HepG2 (cell line): ENCODE results near the gene CEACAM16. TPM values are rescaled to one million over a fixed set of nuclear protein-coding genes. Genes with fewer than 3 reads are reported as not detected.

Source experiments
- CENPT ChIP-seq: sonication (generic); formaldehyde crosslinking; IDR thresholded peaks from 2 replicates; pipeline ENCODE4 v1.8.0; 2022; ENCODE audit warnings: low read depth, mild to moderate bottlenecking, moderate library complexity, missing genetic modification reagents
- HES4 ChIP-seq: sonication (generic); formaldehyde crosslinking; IDR thresholded peaks from 2 replicates; pipeline ENCODE4 v1.9.0; 2021; ENCODE audit warnings: mild to moderate bottlenecking, missing genetic modification reagents, borderline replicate concordance
- KLF16 ChIP-seq, 2 experiments: sonication (generic) in 1 of 2; formaldehyde crosslinking in 1 of 2; IDR thresholded peaks; 2 replicates each; pipeline versions ENCODE4 v1.6.1 to v1.8.0; 2016 to 2023; ENCODE audit warnings: missing genetic modification reagents in 2 of 2, missing compliant biosample characterization in 1 of 2
- MED13 ChIP-seq: sonication (generic); formaldehyde crosslinking; IDR thresholded peaks from 2 replicates; pipeline ENCODE4 v1.5.0; 2020; ENCODE audit warnings: missing genetic modification reagents
- MTF2 ChIP-seq: sonication (generic); formaldehyde crosslinking; IDR thresholded peaks from 2 replicates; pipeline ENCODE4 v1.5.0; 2020; ENCODE audit warnings: missing genetic modification reagents, borderline replicate concordance
- PHF21A ChIP-seq: sonication (generic); formaldehyde crosslinking; IDR thresholded peaks from 2 replicates; pipeline ENCODE4 v1.5.0; 2020; ENCODE audit warnings: mild to moderate bottlenecking, missing genetic modification reagents
- RORA ChIP-seq: sonication (generic); formaldehyde crosslinking; IDR thresholded peaks from 2 replicates; pipeline ENCODE4 v1.5.0; 2020; ENCODE audit warnings: mild to moderate bottlenecking, missing genetic modification reagents, moderate library complexity
- SATB2 ChIP-seq: sonication (generic); formaldehyde crosslinking; IDR thresholded peaks from 2 replicates; pipeline ENCODE4 v1.5.0; 2020; ENCODE audit warnings: missing genetic modification reagents
- TFE3 ChIP-seq: IDR thresholded peaks from 2 replicates; pipeline ENCODE4 v1.6.1; 2016
- THAP7 ChIP-seq: sonication (generic); formaldehyde crosslinking; IDR thresholded peaks from 2 replicates; pipeline ENCODE4 v1.8.1; 2023; ENCODE audit warnings: mild to moderate bottlenecking, missing genetic modification reagents
- TOPORS ChIP-seq: sonication (generic); formaldehyde crosslinking; IDR thresholded peaks from 2 replicates; pipeline ENCODE4 v1.8.0; 2023; ENCODE audit warnings: mild to moderate bottlenecking, missing genetic modification reagents
- ZC3H13 ChIP-seq: sonication (generic); formaldehyde crosslinking; IDR thresholded peaks from 2 replicates; pipeline ENCODE4 v1.8.1; 2023; ENCODE audit warnings: mild to moderate bottlenecking, missing genetic modification reagents, moderate library complexity
- ZNF121 ChIP-seq: sonication (generic); formaldehyde crosslinking; IDR thresholded peaks from 2 replicates; pipeline ENCODE4 v1.5.0; 2020; ENCODE audit warnings: mild to moderate bottlenecking, missing genetic modification reagents
- ZNF230 ChIP-seq: sonication (generic); formaldehyde crosslinking; IDR thresholded peaks from 2 replicates; pipeline ENCODE4 v1.4.0; 2020; ENCODE audit warnings: mild to moderate bottlenecking, missing genetic modification reagents
- ZNF660 ChIP-seq: sonication (generic); formaldehyde crosslinking; IDR thresholded peaks from 2 replicates; pipeline ENCODE4 v1.5.1; 2020; ENCODE audit warnings: mild to moderate bottlenecking, low read depth, missing genetic modification reagents, borderline replicate concordance
- ZNF678 ChIP-seq: sonication (generic); formaldehyde crosslinking; IDR thresholded peaks from 2 replicates; pipeline ENCODE4 v1.4.0; 2020; ENCODE audit warnings: mild to moderate bottlenecking, missing genetic modification reagents
- ZNF691 ChIP-seq: sonication (generic); formaldehyde crosslinking; IDR thresholded peaks from 2 replicates; pipeline ENCODE4 v1.4.0; 2020; ENCODE audit warnings: missing genetic modification reagents, low read depth, mild to moderate bottlenecking, borderline replicate concordance
- ZNF704 ChIP-seq: sonication (generic); formaldehyde crosslinking; IDR thresholded peaks from 2 replicates; pipeline ENCODE4 v1.8.1; 2023; ENCODE audit warnings: mild to moderate bottlenecking, inconsistent platforms, moderate library complexity, missing genetic modification reagents, borderline replicate concordance
- ZNF883 ChIP-seq: sonication (generic); formaldehyde crosslinking; IDR thresholded peaks from 2 replicates; pipeline ENCODE4 v1.5.1; 2020; ENCODE audit warnings: mild to moderate bottlenecking, missing genetic modification reagents; ENCODE audit errors: not compliant biosample characterization
- polyA plus RNA-seq, 8 experiments: library from polyadenylated mRNA; depleted of rRNA in 3 of 8; stranded (reverse) in 7 of 8; unstranded in 1 of 8; fragments of >200 nt; fragmentation: Illumina TruSeq in 4 of 8; extraction: Trizol in 4 of 8; gene quantifications; 2 replicates each; pipeline versions ENCODE4 v1.2.1 to v1.2.3, GENCODE V29; 2011 to 2016; ENCODE audit warnings: low read depth in 4 of 8, missing spikeins in 1 of 8, mixed read lengths in 1 of 8; ENCODE audit not compliant: insufficient read depth in 1 of 8
- total RNA-seq, 5 experiments: library from RNA; depleted of rRNA; stranded (reverse); fragments of >200 nt; fragmentation: Illumina TruSeq; extraction: Trizol; gene quantifications; 2 replicates each; pipeline ENCODE4 v1.2.3, GENCODE V29; 2016; ENCODE audit warnings: low read depth in 1 of 5
- TF ChIP-seq, protein P1 (sequence below): fragments of 450-650 bp; IDR thresholded peaks from 2 replicates; pipeline ENCODE4 v1.6.1; 2017
- TF ChIP-seq, protein P2 (sequence below): sonication (generic); formaldehyde crosslinking; IDR thresholded peaks from 2 replicates; pipeline ENCODE4 v1.5.0; 2020; ENCODE audit warnings: missing genetic modification reagents
- TF ChIP-seq, protein P3 (sequence below): sonication (generic); formaldehyde crosslinking; IDR thresholded peaks from 2 replicates; pipeline ENCODE4 v1.4.0; 2020; ENCODE audit warnings: low read depth, mild to moderate bottlenecking, missing genetic modification reagents

CEACAM16 gene
- total and polyA plus RNA-seq, 2 of the 13 experiments (the other 11 are each of a cell fraction or from before 2014, with no cell fraction given) = not detected

DNA sequence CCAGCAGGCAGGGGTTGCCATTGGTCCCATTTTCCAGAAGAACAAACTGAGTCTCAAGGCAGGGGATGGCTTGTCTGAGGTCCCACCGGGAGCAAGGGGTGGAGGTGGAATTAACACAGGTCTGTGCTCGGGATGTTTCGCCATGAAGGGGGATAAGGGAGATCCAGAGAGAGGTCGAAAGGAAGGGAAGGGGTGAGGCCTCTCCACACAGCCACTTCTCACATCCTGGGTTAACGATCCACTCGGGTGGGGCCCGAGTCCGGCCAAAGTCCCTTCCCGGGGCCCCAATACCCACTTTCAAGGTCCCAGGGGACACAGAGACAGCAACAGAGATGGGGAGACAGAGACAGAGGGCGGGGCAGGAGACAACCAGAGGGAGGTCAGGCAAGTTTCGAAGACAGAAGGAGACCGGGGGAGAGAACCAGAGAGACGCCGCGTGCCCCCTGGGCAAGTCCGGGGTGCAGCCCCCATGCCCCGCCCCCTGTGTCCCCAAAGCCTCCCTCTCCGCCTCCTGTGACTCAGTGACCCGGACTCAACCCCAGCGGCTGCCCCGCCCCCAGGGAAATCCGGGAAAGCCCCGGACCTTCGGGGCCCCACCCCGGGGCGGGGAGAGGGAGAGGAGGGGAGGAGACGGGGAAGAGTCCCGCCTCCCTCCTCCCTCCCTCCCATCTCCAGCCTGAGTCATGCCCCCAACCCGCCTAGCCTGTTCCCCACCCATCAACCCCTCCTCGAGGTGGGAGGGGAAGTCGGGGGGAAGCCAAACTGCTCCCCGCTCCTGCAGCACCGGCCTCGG lies 48.2 kb downstream of the CEACAM16 start (continued):
- TF ChIP-seq HES4 = no peak
- TF ChIP-seq KLF16 (CRISPR knock-in tag; IDR thresholded peaks at IDR 0.05) = no peak
- TF ChIP-seq ZNF691 = peak; percentile 66; the same call in 1 of the 2 replicates
- TF ChIP-seq THAP7 (CRISPR knock-in tag) = no peak
- TF ChIP-seq TOPORS (CRISPR knock-in tag) = no peak
- TF ChIP-seq MED13 (CRISPR knock-in tag) = 0 out of 2 replicates have a peak, but pooled peaks have one; percentile 16
- TF ChIP-seq, protein P1, sequence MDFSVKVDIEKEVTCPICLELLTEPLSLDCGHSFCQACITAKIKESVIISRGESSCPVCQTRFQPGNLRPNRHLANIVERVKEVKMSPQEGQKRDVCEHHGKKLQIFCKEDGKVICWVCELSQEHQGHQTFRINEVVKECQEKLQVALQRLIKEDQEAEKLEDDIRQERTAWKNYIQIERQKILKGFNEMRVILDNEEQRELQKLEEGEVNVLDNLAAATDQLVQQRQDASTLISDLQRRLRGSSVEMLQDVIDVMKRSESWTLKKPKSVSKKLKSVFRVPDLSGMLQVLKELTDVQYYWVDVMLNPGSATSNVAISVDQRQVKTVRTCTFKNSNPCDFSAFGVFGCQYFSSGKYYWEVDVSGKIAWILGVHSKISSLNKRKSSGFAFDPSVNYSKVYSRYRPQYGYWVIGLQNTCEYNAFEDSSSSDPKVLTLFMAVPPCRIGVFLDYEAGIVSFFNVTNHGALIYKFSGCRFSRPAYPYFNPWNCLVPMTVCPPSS = no peak
- TF ChIP-seq, protein P2, sequence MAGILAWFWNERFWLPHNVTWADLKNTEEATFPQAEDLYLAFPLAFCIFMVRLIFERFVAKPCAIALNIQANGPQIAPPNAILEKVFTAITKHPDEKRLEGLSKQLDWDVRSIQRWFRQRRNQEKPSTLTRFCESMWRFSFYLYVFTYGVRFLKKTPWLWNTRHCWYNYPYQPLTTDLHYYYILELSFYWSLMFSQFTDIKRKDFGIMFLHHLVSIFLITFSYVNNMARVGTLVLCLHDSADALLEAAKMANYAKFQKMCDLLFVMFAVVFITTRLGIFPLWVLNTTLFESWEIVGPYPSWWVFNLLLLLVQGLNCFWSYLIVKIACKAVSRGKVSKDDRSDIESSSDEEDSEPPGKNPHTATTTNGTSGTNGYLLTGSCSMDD (CRISPR knock-in tag) = no peak
- no peak for TF ChIP-seq ZNF678 (CRISPR knock-in tag)
- TF ChIP-seq, protein P3, sequence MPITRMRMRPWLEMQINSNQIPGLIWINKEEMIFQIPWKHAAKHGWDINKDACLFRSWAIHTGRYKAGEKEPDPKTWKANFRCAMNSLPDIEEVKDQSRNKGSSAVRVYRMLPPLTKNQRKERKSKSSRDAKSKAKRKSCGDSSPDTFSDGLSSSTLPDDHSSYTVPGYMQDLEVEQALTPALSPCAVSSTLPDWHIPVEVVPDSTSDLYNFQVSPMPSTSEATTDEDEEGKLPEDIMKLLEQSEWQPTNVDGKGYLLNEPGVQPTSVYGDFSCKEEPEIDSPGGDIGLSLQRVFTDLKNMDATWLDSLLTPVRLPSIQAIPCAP (CRISPR knock-in tag) = no peak
- no peak for TF ChIP-seq ZC3H13 (CRISPR knock-in tag)
- TF ChIP-seq ZNF883 = no peak
- TF ChIP-seq ZNF121 (CRISPR knock-in tag) = no peak
- no peak for TF ChIP-seq RORA
- TF ChIP-seq TFE3 (CRISPR knock-in tag) = peak; percentile 17; the same call in 1 of the 2 replicates
- no peak for TF ChIP-seq ZNF230 (CRISPR knock-in tag)
- TF ChIP-seq SATB2 = no peak
- TF ChIP-seq MTF2 (CRISPR knock-in tag) = no peak
- no peak for TF ChIP-seq ZNF660 (CRISPR knock-in tag)
- no peak for TF ChIP-seq ZNF704 (CRISPR knock-in tag)
- no peak for TF ChIP-seq CENPT (CRISPR knock-in tag)
- TF ChIP-seq PHF21A (CRISPR knock-in tag) = no peak; the same call in 1 of the 2 replicates
